GM19193 (cell line): ENCODE data around the gene DRAM1.

Experiments used
- POLR2A ChIP-seq: IDR thresholded peaks from 4 replicates; pipeline ENCODE4 v1.6.1; 2011; ENCODE audit not compliant: insufficient read depth, insufficient read length; ENCODE audit errors: extremely low read depth

DRAM1 gene

GRCh38 chr12:101945369-101946232 lies 68.2 kb downstream of the DRAM1 start:
- no peak for TF ChIP-seq POLR2A

- no peak for TF ChIP-seq POLR2A
These were observed 68.8 kb downstream of the DRAM1 start for GRCh38 chr12:101946233-101946611.

DNA sequence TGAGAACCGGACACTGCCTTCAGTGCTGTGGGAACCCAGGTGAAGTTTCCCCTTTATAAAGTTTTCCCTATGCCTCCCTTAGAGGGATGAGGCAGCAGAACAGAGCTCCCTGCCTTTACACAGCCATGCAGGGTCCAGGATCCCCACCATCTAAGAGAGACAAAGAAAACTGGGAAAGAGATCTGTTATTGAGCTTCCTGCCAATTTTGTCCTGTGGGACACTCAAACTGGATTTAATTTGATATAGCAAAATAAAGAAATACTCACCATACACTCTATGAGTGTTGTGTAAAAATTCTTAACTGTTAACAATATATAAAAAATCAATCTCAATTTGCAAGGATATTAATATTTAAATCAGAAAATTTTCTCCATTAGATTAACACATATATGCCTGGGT lies 69.9 kb downstream of the DRAM1 start:
- no peak for TF ChIP-seq POLR2A

DNA sequence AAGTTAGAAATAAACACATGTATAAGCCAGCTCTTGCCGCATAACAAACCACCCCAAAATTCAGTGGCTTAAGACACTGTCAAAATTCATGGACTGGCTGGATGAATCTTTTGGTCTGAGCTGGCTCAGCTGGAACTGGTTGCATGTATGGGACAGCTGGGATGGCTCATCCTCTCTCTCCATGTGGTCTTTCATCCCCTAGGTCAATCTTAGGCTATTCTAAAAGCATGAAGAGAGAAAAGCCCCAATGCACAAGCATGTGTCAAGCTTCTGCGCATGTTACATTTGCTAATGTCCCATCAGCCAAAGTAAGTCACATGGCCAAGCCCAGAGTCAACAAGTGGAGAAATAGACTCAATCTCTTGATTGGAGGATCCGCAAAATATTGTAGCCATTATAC lies 71.0 kb downstream of the DRAM1 start:
- TF ChIP-seq POLR2A: no peak

DNA sequence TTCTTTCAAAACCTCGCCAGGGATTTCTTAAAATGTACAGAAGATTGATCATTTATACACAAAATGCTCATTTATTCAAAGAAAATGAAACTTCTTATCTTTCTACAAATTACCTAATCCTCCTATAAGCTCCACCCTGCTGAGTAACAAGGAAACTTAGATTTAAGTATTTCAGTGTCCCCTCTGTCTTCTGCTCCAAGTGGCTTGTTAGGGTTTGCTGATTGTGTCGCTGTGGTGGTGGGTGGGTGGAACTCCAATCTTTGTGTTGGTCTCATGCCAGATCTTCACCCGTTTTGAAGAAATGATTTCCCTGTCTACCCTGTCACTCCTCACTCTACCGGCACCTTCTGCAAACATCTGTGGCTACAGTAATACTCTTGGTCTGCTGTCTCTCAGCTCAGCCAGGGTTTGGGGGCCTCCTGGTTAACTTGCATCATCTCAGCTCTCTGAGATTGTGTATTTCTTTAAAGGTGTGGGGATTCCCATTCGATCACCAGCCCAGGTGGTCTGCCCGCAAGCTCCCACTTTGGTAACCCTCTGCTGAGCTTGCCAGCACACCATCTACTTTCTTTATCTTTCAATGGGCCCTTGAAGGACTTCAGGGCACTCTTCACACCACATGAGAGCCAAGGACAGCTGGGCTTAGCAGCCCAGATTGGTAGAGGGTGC lies 73.8 kb downstream of the DRAM1 start:
- no peak for TF ChIP-seq POLR2A

DNA sequence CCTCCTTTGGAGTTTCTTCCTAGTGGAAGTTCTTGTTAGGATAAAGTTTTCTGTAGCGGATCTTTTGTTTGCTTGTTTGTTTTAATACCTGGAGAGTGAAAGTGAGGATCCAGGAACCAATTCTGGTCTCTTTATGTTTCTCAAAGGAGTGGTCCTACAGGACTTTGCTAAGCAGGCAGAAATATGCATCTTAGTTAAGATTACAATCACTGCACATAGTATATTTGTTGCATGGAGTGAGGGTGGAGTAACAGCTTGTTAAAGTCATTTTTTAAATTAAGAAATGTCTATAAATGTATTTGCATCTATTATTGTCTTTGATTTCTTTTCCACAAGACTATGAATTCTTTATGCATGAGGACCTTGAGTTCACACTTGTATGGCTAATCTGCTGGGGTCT lies 76.7 kb downstream of the DRAM1 start:
- TF ChIP-seq POLR2A: no peak

- no peak for TF ChIP-seq POLR2A
These were observed 77.3 kb downstream of the DRAM1 start for GRCh38 chr12:101954676-101955075.

DNA sequence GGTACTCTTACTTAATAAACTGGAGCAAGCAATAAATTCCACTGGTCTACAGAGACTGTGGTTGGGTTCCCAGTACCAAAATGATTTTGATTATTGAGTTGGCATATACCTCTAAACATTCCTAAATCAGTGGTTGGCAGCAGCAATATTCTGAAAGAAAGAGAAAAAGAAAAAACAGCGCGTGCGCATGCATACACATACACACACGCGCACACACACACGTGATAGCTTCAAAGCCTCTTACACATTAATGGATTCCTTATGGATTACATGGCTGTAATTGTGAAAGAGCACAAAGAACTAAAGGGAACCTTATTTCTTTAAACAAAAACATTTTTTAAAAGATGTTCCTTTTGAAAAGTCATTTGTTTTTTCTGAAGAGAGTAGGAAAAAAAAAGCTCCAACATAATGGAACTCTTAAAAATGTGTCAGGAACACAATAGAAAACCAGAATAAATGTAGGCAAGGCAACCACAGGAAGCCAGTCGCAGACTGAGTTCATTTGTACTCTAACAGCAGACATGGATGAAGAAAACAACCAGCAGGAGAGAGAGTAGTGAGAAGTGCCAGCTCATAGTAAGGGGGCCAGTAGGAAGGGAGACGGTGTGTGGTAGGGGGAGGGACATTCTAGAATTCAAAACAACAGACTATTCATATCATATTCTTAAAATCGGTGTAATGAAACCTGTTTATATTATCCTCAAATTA lies 80.0 kb downstream of the DRAM1 start:
- TF ChIP-seq POLR2A: no peak

- no peak for TF ChIP-seq POLR2A
These were observed 82.2 kb downstream of the DRAM1 start for GRCh38 chr12:101959607-101960006.

DNA sequence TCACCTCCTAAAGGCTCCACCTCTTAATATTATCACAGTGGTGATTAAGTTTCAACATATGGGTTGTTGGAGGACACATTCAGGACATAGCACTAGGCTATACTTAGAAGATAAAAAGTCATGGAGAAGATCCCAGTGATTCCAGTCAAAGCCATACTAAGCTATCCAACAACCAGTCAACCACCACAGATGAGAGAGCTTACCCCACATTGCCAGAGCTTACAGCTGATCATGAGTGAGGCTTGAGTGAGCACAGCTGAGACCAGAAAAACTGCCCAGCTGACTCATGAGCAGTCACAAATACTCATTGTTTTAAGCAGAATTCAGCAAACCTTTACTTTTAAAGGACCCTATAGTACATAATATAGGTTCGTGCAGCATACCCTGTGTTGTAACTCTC lies 85.1 kb downstream of the DRAM1 start:
- no peak for TF ChIP-seq POLR2A

DNA sequence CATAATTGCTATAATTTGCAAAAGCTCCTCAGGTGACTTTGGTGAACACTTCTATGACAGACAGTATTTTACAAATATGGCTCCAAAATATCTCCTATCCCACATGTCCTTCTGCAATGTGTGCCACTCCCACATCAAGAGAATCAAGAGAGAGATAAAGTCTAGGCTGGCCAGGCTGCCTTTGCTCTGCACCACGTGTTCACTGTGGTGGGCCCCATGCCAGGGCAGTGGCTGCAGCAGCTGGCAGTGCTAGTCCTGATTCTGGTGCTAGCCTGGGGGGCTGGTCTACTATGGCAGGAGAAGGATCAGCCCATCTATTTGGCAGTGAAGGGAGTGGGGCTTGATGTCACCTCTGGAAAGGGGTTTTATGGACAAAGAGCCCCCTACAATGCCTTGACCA lies 86.3 kb downstream of the DRAM1 start:
- no peak for TF ChIP-seq POLR2A

GRCh38 chr12:101966496-101966895 lies 89.1 kb downstream of the DRAM1 start:
- TF ChIP-seq POLR2A: no peak

DNA sequence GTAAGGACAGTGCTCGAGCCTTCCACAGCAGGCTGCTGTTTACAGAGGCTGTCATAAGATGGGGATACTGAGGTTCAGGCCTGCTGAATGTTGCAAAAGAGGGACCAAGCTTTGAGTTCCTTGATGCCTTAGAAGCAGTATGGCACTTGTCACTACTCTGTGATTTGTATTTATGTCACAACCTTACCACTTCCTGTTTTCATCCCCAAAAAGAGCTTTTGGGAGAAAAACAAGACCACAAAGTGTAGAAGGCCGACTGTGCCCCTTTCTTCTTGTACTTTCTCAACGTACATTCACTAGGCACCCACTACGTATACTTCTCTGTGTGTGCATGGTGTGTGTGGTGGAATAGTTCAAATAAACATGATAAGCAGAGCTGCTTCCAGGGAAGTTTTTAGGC lies 90.1 kb downstream of the DRAM1 start:
- TF ChIP-seq POLR2A: no peak

DNA sequence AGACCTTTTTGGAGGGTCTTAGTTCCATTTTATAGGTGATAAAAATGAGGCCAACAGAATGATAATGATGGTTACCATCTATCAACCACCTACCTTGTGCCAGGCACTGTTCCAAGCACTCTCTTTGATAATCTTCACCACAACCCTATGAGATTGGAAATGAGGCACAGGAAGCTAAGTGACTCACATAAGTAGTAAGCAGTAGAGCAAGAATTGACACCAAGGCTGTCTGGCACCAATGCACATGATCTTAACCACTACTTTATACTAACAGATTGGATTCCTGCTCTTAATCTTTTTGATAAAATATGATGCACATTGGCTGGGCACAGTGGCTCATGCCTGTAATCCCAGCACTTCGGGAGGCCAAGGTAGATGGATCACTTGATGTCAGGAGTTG lies 91.4 kb downstream of the DRAM1 start:
- TF ChIP-seq POLR2A: no peak
